Parathyroid adenoma (tissue), 2 donors: ENCODE results near the gene SLFN13.
A peak's percentile ranks its signal among the peaks of the same experiment; 100 is the strongest.

Experiments used
- H2AFZ ChIP-seq: fragments of 300-600 bp; sonication (generic); one replicate; pipeline ENCODE4 v1.7.0; 2017; ENCODE audit warnings: antibody characterized with exemption, mild to moderate bottlenecking
- H3K27ac ChIP-seq: fragments of 300-600 bp; sonication (generic); one replicate; pipeline ENCODE4 v1.7.0; 2017
- H3K27me3 ChIP-seq: fragments of 300-600 bp; sonication (generic); one replicate; pipeline ENCODE4 v1.7.0; 2017; ENCODE audit warnings: low read length; ENCODE audit not compliant: control insufficient read depth, insufficient read depth
- H3K36me3 ChIP-seq: fragments of 300-600 bp; sonication (generic); one replicate; pipeline ENCODE4 v1.7.0; 2017; ENCODE audit warnings: low read length; ENCODE audit not compliant: control insufficient read depth, insufficient read depth
- H3K4me1 ChIP-seq: fragments of 300-600 bp; sonication (generic); one replicate; pipeline ENCODE4 v1.7.0; 2017; ENCODE audit warnings: control low read depth
- H3K4me2 ChIP-seq: fragments of 300-600 bp; sonication (generic); one replicate; pipeline ENCODE4 v1.7.0; 2017; ENCODE audit warnings: low read length
- H3K4me3 ChIP-seq: fragments of 300-600 bp; sonication (generic); one replicate; pipeline ENCODE4 v1.7.0; 2017; ENCODE audit warnings: low read depth, low read length
- H3K79me2 ChIP-seq: fragments of 300-600 bp; sonication (generic); one replicate; pipeline ENCODE4 v1.7.0; 2017; ENCODE audit warnings: control low read depth
- H3K9ac ChIP-seq: fragments of 300-600 bp; sonication (generic); one replicate; pipeline ENCODE4 v1.7.0; 2017; ENCODE audit warnings: mild to moderate bottlenecking
- H3K9me3 ChIP-seq: fragments of 300-600 bp; sonication (generic); one replicate; pipeline ENCODE4 v1.7.0; 2017; ENCODE audit warnings: low read length; ENCODE audit not compliant: control insufficient read depth
- TF ChIP-seq, protein P1 (sequence below): fragments of 300-600 bp; sonication (generic); IDR thresholded peaks from one replicate; pipeline ENCODE4 v1.7.0; 2017; ENCODE audit warnings: antibody characterized with exemption, mild to moderate bottlenecking
- donor health status: primary hyperparathyroidism.

Gene SLFN13

DNA sequence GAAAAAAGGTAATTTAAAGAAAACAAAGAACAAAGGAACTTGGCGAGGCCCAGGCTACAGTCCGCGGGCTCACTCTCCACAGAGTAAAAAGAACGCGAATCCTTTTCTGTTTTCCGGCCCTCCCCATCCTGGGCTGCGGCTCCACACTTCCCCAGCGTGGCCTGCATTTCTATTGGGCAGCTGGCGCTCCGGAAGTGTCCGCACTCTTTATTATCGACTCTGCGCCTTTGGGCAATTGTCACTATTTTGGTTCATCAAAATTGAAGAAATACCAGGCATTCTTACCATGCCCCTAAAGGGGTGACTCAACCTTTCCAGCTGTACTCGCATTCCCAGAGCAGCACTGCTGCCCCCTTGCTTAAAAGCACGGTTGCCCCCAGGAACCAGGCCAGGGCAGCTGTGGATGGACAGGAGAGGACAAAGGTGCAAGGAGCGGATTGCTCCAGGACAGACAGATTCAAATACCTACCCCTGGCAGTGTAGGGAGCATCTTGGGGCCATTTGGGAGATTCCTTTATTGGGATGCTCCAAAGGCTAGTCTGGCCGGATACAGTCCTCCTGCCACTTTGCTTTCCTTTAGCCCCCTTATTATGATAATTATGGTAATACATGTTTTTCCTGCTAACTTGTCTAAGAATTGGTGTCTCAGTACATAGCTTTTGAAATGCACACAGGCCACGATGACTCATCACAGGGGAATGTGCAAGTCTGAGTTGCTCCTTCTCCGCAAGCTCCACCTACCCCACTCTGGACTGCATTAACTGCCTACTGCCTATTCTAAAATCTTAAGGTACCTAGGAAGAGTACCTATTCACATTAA is 15.3 kb downstream of the SLFN13 start:
- H3K27me3 ChIP-seq, result no peaks in the 10 kb centered on the region

DNA sequence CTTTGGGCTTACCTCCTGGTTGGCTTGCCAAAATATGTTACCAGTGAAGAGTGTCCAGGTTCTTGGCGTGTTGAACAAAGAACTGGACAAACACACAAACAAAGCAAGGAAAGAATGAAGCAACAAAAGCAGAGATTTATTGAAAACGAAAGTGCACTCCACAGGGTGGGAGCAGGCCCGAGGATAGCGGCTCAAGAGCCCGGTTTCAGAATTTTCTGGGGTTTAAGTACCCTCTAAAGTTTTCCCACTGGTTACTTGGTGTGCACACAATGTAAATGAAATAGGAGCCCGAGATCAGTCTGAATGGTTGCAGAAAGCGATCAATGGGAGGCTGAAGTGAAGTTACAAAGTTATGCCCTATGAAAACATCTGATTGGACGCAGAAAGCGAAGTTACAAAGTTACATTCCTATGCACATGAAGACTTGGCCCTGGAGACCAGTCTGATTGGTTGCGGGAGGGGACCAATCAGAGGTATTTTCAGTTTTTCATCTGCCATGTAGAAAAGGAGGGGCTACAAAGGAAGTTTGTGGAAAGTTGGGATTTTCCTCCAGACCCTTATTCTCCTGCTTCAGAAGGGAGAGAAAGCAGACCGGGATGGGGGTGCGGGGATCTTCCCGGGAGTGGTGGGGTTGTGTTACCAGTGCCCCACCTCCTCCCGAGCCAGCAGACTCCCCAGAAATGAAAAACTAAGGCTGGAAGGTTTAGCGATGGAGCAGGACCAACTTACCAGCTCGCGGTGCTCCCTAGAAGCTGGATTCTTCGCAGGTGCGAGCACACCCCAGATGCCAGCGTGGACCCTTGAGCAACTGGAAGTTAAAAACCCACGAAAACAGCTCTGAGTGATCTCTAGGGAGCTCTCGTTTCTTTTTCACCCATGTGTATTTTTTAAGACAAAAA is 16.1 kb downstream of the SLFN13 start, which contains the start of gene SLFN12:
TSS of gene SLFN12 (minus strand) at position 325 of the 899 bp plus-strand sequence. CDS start 9,472 bp downstream, outside the sequence.
- peak within 1 kb of the TSS; percentile 79 for H2AFZ ChIP-seq
- TF ChIP-seq, protein P1, sequence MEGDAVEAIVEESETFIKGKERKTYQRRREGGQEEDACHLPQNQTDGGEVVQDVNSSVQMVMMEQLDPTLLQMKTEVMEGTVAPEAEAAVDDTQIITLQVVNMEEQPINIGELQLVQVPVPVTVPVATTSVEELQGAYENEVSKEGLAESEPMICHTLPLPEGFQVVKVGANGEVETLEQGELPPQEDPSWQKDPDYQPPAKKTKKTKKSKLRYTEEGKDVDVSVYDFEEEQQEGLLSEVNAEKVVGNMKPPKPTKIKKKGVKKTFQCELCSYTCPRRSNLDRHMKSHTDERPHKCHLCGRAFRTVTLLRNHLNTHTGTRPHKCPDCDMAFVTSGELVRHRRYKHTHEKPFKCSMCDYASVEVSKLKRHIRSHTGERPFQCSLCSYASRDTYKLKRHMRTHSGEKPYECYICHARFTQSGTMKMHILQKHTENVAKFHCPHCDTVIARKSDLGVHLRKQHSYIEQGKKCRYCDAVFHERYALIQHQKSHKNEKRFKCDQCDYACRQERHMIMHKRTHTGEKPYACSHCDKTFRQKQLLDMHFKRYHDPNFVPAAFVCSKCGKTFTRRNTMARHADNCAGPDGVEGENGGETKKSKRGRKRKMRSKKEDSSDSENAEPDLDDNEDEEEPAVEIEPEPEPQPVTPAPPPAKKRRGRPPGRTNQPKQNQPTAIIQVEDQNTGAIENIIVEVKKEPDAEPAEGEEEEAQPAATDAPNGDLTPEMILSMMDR, result no peak
- H3K9me3 ChIP-seq, result no peaks in the 10 kb centered on the region
- peaks cover 6% of the 10 kb centered on the region for H3K4me1 ChIP-seq
- peak within 1 kb of the TSS; percentile 37 for H3K27ac ChIP-seq
- H3K4me3 ChIP-seq, result peak within 1 kb of the TSS; percentile 53
- no peak within 1 kb of the TSS for H3K9ac ChIP-seq
- no peaks in the 10 kb centered on the region for H3K27me3 ChIP-seq
- H3K36me3 ChIP-seq, result no peaks in the 10 kb centered on the region
- H3K4me2 ChIP-seq, result peak within 1 kb of the TSS; percentile 50
- no peaks in the 10 kb centered on the region for H3K79me2 ChIP-seq

More for the DNA sequence above, 15.3 kb downstream of the SLFN13 start:
- H3K36me3 ChIP-seq, result no peaks in the 10 kb centered on the region
- H2AFZ ChIP-seq, result peak overlapping the region; percentile 79
- H3K4me3 ChIP-seq, result peak overlapping the region; percentile 53
- H3K79me2 ChIP-seq, result no peaks in the 10 kb centered on the region
- peak overlapping the region; percentile 37 for H3K27ac ChIP-seq
- H3K4me1 ChIP-seq, result peaks cover 6% of the 10 kb centered on the region
- TF ChIP-seq, protein P1, result no peak
- peak overlapping the region; percentile 50 for H3K4me2 ChIP-seq
- no peak overlapping the region for H3K9ac ChIP-seq
- H3K9me3 ChIP-seq, result no peaks in the 10 kb centered on the region

DNA sequence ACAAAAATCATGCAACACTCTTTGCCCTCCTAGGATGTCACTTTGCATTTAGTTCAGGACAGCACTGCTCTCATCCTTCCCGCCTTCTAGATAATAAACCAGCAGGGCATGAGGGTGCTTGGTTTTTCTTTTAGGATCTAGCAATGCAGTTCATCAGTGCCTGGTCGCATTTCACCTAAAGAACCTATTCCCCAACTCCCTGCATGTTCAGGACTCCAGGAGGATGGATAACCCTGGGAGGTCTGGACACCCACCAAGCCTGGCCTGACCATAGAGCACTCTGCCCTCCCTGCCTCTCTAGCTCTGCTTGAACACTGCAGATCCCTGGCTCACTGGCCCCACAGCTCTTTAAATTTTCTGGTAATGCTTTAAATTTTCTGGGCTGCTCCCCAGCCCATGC is 18.9 kb downstream of the SLFN13 start:
- H3K9ac ChIP-seq, result no peak overlapping the region
- H3K9me3 ChIP-seq, result no peaks in the 10 kb centered on the region
- H3K36me3 ChIP-seq, result no peaks in the 10 kb centered on the region
- H3K27me3 ChIP-seq, result no peaks in the 10 kb centered on the region
- H2AFZ ChIP-seq, result no peak overlapping the region
- peaks cover 6% of the 10 kb centered on the region for H3K4me1 ChIP-seq
- TF ChIP-seq, protein P1, result no peak
- no peak overlapping the region for H3K4me2 ChIP-seq
- no peak overlapping the region for H3K27ac ChIP-seq
- H3K79me2 ChIP-seq, result no peaks in the 10 kb centered on the region
- no peak overlapping the region for H3K4me3 ChIP-seq

DNA sequence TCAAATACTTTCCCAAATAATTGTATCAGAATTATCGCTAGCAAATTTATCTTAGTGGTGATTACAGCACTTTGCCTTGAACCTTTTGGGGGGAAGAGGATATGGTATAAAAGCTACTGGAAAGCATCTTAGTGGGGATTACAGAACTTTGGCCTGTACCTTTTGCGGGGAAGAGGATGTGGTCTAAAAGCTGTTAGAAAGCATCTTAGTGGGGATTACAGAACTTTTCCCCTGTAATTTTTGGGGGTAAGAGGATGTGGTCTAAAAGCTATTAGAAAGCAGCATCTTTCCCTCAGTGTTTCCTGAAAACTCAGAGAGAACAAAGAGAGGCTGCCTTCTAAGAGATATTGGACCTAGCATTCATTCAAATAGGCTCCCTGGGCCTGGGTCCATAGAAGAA is 20.3 kb downstream of the SLFN13 start:
- no peak overlapping the region for H2AFZ ChIP-seq
- peaks cover under 1% of the 10 kb centered on the region for H3K4me1 ChIP-seq
- H3K36me3 ChIP-seq, result no peaks in the 10 kb centered on the region
- H3K79me2 ChIP-seq, result no peaks in the 10 kb centered on the region
- no peak overlapping the region for H3K4me3 ChIP-seq
- TF ChIP-seq, protein P1, result no peak
- H3K9me3 ChIP-seq, result no peaks in the 10 kb centered on the region
- H3K27ac ChIP-seq, result no peak overlapping the region
- no peak overlapping the region for H3K4me2 ChIP-seq
- no peak overlapping the region for H3K9ac ChIP-seq
- H3K27me3 ChIP-seq, result no peaks in the 10 kb centered on the region
